Measurements from ENCODE around the gene TCL1B.
"Not testable (repeated sequence)": the region's sequence is repeated elsewhere in the genome, so short reads cannot be mapped to it uniquely, and the experiment has no call there.

The TCL1B gene

DNA sequence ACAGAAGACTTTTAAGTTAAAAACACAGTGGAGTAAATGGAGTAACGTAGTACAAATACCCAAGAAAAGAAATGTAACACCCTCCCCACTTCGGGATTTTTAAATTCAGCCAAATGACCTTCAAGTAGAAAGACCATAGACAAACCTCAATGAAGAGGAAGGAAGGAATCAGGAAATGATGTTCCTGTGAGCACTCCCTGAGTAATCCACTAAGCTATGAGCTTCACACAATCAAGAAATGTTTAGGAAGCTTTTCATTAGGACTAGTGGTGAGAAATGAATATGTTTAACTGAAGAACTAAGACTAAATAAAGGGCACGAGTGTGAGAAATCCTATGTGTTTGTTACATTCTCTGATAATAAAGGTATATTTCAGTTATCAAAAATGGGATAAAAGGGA, 17.6 kb downstream of the TCL1B start:
- no peak for DNase-seq (ENCODE audit: low read depth)

GRCh38 chr14:95705518-95705917, 19.3 kb downstream of the TCL1B start:
- no peak for DNase-seq (ENCODE audit: low read depth)

GRCh38 chr14:95707327-95707726, 21.1 kb downstream of the TCL1B start:
- DNase-seq (ENCODE audit: low read depth) = no peak

DNA sequence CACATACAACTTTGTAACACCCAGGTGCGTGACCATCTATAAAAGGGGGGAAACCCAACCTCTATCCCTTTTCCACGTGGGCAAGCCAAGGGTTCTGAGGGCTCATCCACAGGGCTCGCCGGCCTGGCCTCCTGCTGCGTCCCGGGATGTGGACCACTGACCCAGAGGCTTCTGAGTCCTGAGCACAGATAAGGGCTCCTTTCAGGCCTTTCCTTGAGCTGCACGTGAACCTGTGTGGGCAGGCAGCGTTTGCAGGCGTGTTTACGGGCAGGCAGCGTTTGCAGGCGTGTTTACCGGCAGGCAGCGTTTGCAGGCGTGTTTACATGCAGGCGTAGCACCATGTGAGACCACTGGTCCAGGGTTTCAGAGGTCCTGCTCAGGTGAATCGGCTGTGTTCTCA, 23.9 kb downstream of the TCL1B start:
- DNase-seq (ENCODE audit: low read depth) = no peak

DNA sequence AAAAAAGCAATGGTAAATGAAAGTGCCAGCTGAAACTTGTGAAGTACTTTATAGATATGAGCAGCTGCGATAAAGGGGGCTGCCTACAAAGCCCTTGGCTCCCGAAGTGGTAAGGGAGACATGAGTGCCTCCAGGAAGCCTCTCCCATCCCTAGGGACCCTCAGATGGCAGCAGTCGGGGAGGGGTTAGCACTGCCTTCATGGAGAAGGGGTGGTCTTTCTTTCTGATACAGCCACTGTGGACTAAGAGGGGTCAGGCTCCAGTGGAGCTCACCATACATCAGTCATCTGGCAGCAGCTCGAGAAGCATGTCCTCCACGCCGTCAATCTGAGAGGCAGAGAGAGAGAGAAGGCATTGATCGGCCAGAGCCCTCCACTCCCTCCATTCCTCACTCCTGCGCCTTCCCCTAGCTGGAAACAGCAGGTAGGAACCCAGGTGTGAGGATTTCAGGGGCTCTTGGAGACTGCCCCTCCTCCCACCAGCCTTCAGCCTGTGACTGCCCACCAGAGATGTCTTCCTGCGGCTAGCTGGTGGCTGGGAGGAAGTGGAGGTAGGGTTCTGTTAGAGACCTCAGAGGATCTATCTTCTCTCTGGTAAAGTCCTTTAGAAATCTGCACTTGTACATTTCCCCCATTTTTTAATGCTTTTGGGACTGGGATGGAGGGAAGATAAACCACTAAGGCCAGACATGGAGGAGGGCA, 25.4 kb downstream of the TCL1B start:
- no peak for DNase-seq (ENCODE audit: low read depth)

DNA sequence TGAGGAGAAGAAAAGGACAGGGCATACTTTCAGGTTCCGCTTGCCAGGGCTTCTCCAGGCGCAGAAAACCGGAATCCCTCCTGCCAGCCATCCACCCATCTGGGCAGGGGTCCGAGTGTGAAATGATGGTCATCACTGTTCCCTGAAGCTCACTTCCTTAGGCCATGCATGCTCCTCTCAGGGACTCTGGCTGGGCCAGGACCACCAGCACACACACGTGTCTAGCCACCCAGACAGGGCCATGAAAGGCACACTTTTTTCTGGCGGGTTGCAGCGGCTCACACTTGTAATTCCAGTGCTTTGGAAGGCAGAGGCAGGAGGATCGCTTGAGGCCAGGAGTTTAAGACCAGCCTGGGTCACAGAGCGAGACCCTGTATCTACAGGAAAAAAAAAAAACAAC, 26.2 kb downstream of the TCL1B start:
- DNase-seq (ENCODE audit: low read depth) = no peak

DNA sequence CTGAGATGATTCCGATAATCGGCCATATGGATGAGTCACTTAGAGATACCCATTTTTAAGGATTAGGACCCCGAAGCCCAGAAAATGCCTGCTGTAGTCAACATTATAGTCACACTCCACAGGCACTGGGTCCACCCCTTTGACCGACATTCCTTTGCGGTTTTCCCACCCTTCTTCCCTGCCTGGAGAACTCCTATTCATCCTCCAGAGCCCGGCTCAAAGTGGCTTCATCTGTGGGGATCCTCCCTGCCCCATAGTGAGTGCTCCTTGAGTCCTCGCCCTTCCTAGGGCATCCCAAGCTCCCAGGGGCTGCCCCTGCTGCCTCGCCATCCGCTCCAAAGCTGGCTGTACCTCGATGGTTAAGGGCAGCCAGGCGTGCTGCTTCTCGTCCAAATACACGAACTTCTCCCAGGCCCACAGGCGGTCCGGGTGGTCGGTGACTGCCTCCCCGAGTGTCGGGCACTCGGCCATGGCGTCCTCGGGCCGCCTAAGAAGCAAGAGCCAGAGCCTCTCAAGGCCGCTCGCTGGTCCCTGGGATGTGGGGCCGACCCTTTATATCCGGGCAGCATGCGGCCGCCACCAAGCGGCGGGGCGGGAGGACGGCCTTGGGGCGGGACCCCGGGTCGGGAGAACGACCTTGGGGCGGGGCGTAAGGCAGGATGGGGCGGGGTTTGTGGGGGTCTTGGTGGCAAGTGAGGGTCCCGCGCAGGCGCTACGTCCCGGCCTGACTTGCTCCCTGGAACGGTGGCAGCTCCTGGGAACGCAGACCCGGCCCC, 27.6 kb downstream of the TCL1B start, which contains the start of gene TCL1A:
TSS of gene TCL1A (minus strand) at position 530 of the 776 bp plus-strand sequence. CDS start at position 471, 59 bp downstream.
- DNase-seq (ENCODE audit: low read depth) = no peak

DNA sequence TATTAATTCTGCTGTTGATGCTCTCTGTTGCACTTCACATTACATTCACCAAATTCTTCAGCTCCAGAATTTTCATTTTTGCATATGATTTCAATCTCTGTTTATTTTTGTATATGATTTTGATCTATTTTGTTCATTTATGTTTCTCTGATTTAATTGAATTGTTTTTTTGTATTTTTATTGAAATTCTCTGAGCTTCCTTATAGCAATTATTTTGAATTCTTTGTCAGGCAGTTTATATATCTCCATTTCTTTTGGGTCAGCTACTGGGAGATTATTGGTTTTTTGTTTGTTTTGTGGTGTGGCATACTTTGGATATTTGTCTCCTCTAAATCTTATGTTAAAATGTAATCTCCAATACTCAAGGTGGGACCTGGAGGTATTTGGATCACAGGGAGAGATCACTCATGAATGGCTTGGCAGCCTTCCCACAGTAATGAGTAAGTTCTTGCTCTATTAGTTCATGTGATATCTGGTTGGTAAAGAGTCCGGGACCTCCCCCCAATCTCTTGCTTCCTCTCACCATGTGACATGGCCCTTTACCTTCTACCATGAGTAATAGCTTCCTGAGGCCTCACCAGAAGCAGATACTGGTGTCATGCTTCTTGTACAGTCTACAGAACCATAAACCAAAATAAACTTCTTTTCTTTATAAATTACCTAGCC, 36.4 kb downstream of the TCL1B start:
- DNase-seq (ENCODE audit: low read depth) = no peak

DNA sequence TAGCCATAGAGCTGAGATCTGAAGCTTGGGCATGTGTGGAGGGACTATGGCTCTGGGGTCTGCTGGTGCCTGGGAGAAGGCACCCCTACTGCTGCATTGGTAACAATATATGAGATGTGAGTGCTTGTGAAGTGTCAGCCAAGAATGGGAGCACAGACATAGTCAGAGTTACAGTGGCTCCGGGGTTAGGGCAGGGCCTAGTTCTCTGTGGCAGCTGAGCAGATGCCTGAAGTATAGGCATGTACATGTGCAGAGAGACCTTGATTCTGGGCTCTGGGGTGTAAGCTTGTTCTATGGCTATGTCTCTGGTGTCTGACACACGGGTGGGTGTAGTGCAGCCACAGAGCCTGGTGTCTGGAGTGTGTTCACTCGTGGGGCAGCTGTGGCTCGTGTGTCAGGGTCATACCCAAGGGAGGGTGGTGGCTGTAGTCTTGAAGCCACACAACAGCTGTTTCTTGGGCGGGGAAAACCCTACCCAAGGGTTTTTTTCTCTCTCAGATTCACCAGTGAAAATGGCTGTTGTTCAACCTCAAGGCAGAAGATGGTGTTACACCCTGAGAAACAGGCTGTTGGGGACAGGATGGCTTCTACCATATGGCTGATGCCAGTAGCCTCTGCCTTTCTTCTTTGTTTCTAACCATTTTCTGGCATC, 39.6 kb downstream of the TCL1B start:
- no peak for DNase-seq (ENCODE audit: low read depth)

- no peak for DNase-seq (ENCODE audit: low read depth)
Measured at GRCh38 chr14:95727056-95727700, 41.0 kb downstream of the TCL1B start.

DNA sequence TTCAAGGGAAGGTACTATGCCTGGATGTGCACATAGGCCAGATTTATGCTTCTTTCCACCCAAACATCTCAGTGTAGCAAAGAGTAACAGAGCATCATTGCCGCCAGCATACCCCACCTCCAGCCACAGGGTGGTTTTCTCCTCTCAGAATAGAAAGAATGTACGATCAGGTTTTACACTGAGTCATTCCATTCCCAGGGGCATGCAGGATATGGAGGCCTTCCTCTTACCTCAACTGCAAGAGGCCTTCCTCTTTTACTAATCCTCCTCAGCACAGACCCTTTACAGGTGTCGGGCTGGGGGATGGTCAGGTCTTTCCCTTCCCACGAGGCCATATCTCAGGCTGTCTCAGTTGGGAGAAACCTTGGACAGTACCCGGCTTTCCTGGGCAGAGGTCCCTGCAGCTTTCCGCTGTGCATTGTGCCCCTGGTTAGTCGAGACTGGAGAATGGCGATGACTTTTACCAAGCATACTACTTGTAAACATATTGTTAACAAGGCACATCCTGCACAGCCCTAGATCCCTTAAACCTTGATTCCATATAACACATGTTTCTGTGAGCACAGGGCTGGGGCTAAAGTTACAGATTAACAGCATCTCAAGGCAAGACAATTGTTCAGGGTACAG, 43.3 kb downstream of the TCL1B start:
- not testable (repeated sequence) for DNase-seq (ENCODE audit: low read depth)

DNA sequence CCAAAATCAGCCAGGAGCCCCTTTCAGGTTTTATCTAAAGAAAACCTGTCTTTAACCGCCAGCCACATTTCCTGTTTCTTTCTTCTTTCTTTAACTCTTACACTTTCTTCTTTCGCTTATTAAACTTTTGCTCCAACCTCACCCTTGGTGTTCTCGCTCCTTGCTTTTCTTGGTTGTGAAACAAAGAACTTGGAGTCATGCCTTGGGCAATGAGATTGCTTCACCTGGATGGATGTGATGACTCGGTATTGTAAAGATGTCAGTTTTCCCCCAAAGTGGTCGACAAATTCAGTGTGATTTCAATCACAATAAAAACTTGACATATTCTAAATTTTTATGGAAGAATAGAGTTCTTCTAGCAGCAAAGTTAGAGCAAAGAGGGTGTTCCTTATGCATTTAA, 43.9 kb downstream of the TCL1B start:
- DNase-seq (ENCODE audit: low read depth) = no peak

- no peak for DNase-seq (ENCODE audit: low read depth)
Measured at GRCh38 chr14:95733212-95733611, 47.0 kb downstream of the TCL1B start.

DNA sequence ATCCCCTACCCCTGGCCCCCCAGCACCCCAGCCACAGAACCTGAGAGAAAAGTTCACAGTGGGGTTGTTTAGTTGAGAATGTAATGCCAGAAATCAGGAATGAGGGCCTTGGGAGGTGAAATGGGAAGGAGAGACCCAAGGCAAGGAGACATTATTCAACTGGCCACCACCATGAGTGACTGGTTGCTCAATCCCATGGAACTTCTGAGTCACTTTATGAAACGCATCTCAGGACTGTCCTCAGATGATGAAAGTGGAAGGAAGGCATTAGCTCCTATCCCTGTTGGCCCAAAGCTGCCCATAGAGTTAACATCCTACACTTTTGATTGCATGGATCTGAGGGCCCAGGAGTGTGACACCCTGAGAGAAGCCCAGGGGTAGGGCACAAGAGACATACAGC, 53.1 kb downstream of the TCL1B start:
- no peak for DNase-seq (ENCODE audit: low read depth)

GRCh38 chr14:95741038-95741490, 54.8 kb downstream of the TCL1B start:
- DNase-seq (ENCODE audit: low read depth) = no peak

DNA sequence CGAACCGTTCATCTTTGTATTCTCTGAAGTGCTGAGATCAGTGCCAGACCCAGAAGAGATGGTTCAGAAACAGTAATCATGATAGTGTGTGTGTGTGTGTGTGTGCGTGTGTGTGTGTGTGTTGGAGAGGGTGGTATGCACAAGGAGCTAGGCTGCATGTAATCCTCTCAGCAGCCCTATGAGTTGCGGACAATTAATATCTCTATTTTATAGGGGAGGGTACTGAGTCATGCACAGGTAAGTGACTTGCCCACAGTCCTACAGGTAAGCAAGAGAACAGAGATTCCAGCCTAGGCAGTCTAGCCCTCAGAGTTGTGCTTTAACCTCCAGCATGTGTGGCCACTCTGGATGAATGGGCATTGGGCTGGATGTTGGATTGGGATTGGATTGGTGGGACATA, 55.6 kb downstream of the TCL1B start:
- DNase-seq (ENCODE audit: low read depth) = no peak

Data from activated gamma-delta T cell treated with anti-CD3 and anti-CD28 coated beads, Interleukin-2, amount 50 U/mL, for 16 hours (primary cell).